Keratinocyte (primary cell): ENCODE results near the gene FRMPD1. TPM values are rescaled to one million over a fixed set of nuclear protein-coding genes. Genes with fewer than 3 reads are reported as not detected.
A peak's percentile ranks its signal among the peaks of the same experiment; 100 is the strongest.

Experiments used
- DNase-seq: peaks from one replicate; pipeline ENCODE4 v3.0.0-alpha.2; 2011; ENCODE audit warnings: low read depth, missing footprints, low spot score
- FAIRE-seq: peaks from 2 replicates; lab custom pipeline; 2011; peaks lifted over from hg19 to GRCh38; lab: Jason Lieb, UNC
- H2AFZ ChIP-seq: 2 replicates; pipeline ENCODE4 v1.6.0; 2012; ENCODE audit warnings: low read length, control low read depth, inconsistent platforms; ENCODE audit not compliant: control insufficient read depth
- H3K27ac ChIP-seq: 2 replicates; pipeline ENCODE4 v1.5.1; 2011; ENCODE audit warnings: low read length; ENCODE audit not compliant: control insufficient read depth, insufficient read depth
- H3K27me3 ChIP-seq: 3 replicates; pipeline ENCODE4 v1.6.0; 2011; ENCODE audit warnings: low read length; ENCODE audit not compliant: control insufficient read depth, insufficient read depth; ENCODE audit errors: extremely low read depth
- H3K36me3 ChIP-seq, 2 experiments: 2 replicates in 1 of 2; 3 replicates in 1 of 2; pipeline ENCODE4 v1.5.1; 2011; ENCODE audit warnings: low read length in 2 of 2, mild to moderate bottlenecking in 1 of 2; ENCODE audit not compliant: control insufficient read depth in 2 of 2, insufficient read depth in 2 of 2; ENCODE audit errors: extremely low read depth in 1 of 2
- H3K4me1 ChIP-seq: 3 replicates; pipeline ENCODE4 v1.5.1; 2011; ENCODE audit warnings: low read length; ENCODE audit not compliant: control insufficient read depth, insufficient read depth; ENCODE audit errors: extremely low read depth
- H3K4me2 ChIP-seq: 3 replicates; pipeline ENCODE4 v1.6.0; 2011; ENCODE audit warnings: low read depth, low read length; ENCODE audit not compliant: control insufficient read depth, insufficient read depth; ENCODE audit errors: extremely low read depth
- H3K4me3 ChIP-seq, 3 experiments: fragments of 200-600 bp in 1 of 3; sonication (generic) in 1 of 3; 2 replicates in 2 of 3; 3 replicates in 1 of 3; pipeline ENCODE4 v1.5.1; 2011 to 2016; ENCODE audit warnings: low read length in 3 of 3, mild to moderate bottlenecking in 3 of 3, control low read depth in 2 of 3, inconsistent platforms in 1 of 3, low read depth in 1 of 3, mixed read lengths in 1 of 3, mixed run types in 1 of 3, moderate library complexity in 1 of 3; ENCODE audit not compliant: control insufficient read depth in 2 of 3, insufficient read depth in 2 of 3; ENCODE audit errors: extremely low read depth in 1 of 3
- H3K79me2 ChIP-seq: 2 replicates; pipeline ENCODE4 v1.6.0; 2012; ENCODE audit warnings: low read length; ENCODE audit not compliant: control insufficient read depth, insufficient read depth
- H3K9ac ChIP-seq: 3 replicates; pipeline ENCODE4 v1.6.0; 2011; ENCODE audit warnings: low read length; ENCODE audit not compliant: control insufficient read depth, insufficient read depth; ENCODE audit errors: extremely low read depth
- H3K9me1 ChIP-seq: 3 replicates; pipeline ENCODE4 v1.6.0; 2011; ENCODE audit warnings: low read length; ENCODE audit not compliant: control insufficient read depth, insufficient read depth; ENCODE audit errors: extremely low read depth
- H3K9me3 ChIP-seq: 2 replicates; pipeline ENCODE4 v1.5.1; 2012; ENCODE audit warnings: low read depth, low read length; ENCODE audit not compliant: control insufficient read depth
- H4K20me1 ChIP-seq: 3 replicates; pipeline ENCODE4 v1.6.0; 2011; ENCODE audit warnings: low read length; ENCODE audit not compliant: control insufficient read depth, insufficient read depth; ENCODE audit errors: extremely low read depth
- EZH2 ChIP-seq: IDR thresholded peaks from one replicate; pipeline ENCODE4 v1.6.1; 2012; ENCODE audit warnings: inconsistent platforms, mild to moderate bottlenecking, low read length, moderate library complexity
- dilution Hi-C: fragments of 300-500 bp; cut with MboI; formaldehyde crosslinking; loops from one replicate; pipeline ENCODE4 v1.7.0; 2020; ENCODE audit warnings: low sequenced_read_pairs; ENCODE audit not compliant: extremely low pct_ligation_motif_present
- polyA plus RNA-seq, 5 experiments: library from polyadenylated mRNA; depleted of rRNA in 3 of 5; stranded (reverse) in 3 of 5; stranded (forward) in 1 of 5; unstranded in 1 of 5; fragments of >200 nt; gene quantifications; 1 replicate in 1 of 5; 2 replicates in 3 of 5; 3 replicates in 1 of 5; pipeline versions ENCODE4 v1.2.1 to v1.2.3, GENCODE V29; 2011 to 2012; ENCODE audit warnings: missing spikeins in 2 of 5, low read depth in 1 of 5, low replicate concordance in 1 of 5
- TF ChIP-seq, protein P1 (sequence below), 3 experiments: IDR thresholded peaks in 1 of 3; conservative IDR thresholded peaks in 1 of 3; optimal IDR thresholded peaks in 1 of 3; 2 replicates in 2 of 3; 3 replicates in 1 of 3; pipeline versions ENCODE3 to v1.5.1; 2011; ENCODE audit warnings: low read length in 3 of 3, mild to moderate bottlenecking in 3 of 3, moderate library complexity in 2 of 3, control low read depth in 1 of 3, inconsistent platforms in 1 of 3; ENCODE audit not compliant: insufficient read depth in 2 of 3; ENCODE audit errors: extremely low read depth in 1 of 3

The FRMPD1 gene
- polyA plus RNA-seq, 1 donor (not counting 4 experiments of a cell fraction or from before 2014, with no cell fraction given): 0.01 TPM

DNA sequence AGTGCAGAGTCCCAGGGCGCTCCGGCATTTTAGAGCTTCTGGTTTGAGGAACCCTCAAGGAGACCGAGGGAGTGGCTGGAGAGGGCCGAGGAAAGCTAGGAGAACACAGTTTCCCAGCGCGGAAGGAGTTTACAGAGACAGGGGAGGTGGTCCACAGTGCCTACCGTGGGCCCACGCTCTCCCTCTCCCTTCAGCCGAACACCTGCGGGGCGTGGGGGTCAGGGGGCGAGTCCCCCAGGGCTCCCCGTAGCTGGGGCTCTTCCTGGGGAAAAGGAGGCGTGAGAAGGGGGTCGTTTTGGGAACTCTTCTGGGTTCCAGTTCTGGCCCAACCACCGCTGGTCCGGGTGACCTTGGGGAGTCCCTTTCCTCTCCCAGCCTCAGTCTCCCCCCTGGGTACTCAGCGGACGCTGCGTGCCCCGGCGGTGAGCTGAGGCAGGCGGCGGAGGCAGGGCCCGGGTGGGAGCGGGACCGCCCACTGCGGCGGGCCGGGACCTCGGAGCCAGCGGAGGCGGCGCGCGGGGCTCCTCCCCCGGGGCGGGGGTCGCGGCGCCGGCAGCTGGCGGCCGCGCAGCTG lies 368 bp upstream of the FRMPD1 start:
- FAIRE-seq: no peak
- peak overlapping the region; percentile 80 for H3K4me2 ChIP-seq
- peaks cover 4% of the 10 kb centered on the region for H3K4me1 ChIP-seq
- peaks cover 64% of the 10 kb centered on the region for H3K27me3 ChIP-seq
- dilution Hi-C loops: no loop called here
- no peak overlapping the region for H3K4me3 ChIP-seq
- H3K9me1 ChIP-seq: no peaks in the 10 kb centered on the region
- H3K9ac ChIP-seq: no peak overlapping the region
- H4K20me1 ChIP-seq: no peaks in the 10 kb centered on the region
- no peaks in the 10 kb centered on the region for H3K79me2 ChIP-seq
- DNase-seq: no peak
- no peaks in the 10 kb centered on the region for H3K36me3 ChIP-seq
- no peak for TF ChIP-seq EZH2
- TF ChIP-seq, protein P1, sequence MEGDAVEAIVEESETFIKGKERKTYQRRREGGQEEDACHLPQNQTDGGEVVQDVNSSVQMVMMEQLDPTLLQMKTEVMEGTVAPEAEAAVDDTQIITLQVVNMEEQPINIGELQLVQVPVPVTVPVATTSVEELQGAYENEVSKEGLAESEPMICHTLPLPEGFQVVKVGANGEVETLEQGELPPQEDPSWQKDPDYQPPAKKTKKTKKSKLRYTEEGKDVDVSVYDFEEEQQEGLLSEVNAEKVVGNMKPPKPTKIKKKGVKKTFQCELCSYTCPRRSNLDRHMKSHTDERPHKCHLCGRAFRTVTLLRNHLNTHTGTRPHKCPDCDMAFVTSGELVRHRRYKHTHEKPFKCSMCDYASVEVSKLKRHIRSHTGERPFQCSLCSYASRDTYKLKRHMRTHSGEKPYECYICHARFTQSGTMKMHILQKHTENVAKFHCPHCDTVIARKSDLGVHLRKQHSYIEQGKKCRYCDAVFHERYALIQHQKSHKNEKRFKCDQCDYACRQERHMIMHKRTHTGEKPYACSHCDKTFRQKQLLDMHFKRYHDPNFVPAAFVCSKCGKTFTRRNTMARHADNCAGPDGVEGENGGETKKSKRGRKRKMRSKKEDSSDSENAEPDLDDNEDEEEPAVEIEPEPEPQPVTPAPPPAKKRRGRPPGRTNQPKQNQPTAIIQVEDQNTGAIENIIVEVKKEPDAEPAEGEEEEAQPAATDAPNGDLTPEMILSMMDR (optimal IDR thresholded peaks at IDR 0.05 in 1 of 3, IDR thresholded peaks at IDR 0.05 in 1 of 3, conservative IDR thresholded peaks at IDR 0.05 in 1 of 3; ENCODE audit: extremely low read depth in 1 of 3, insufficient read depth in 2 of 3, low read length in 3 of 3): no peak
- H2AFZ ChIP-seq: no peak overlapping the region
- no peaks in the 10 kb centered on the region for H3K9me3 ChIP-seq
- no peak overlapping the region for H3K27ac ChIP-seq

DNA sequence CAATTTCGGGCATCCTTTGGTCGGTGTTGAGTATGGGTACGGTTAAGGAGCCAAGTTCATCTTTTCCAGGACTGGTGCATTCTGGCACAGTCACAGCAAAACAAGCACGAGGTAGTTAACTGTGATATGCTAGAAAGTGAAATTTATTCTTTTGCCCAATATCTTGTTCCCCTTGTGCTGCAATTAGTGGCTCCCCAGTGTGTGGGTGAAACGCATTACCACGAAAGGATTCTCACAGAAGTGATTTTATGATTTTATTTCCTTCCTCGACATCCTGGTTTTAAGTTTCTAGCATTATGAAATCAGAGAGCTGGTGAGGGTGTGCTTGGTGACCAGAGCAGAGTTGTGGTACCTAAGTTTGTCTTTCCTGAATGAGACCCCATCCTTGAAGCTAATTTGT lies 1.5 kb downstream of the FRMPD1 start:
- no peaks in the 10 kb centered on the region for H3K9me3 ChIP-seq
- peaks cover 61% of the 10 kb centered on the region for H3K27me3 ChIP-seq
- FAIRE-seq: no peak

More for the DNA sequence above, 1.5 kb downstream of the FRMPD1 start:
- H3K4me1 ChIP-seq: peaks cover 4% of the 10 kb centered on the region
- no peak for DNase-seq
- no peak overlapping the region for H3K4me3 ChIP-seq
- no peak overlapping the region for H2AFZ ChIP-seq
- H3K79me2 ChIP-seq: no peaks in the 10 kb centered on the region
- no peaks in the 10 kb centered on the region for H4K20me1 ChIP-seq
- no peak overlapping the region for H3K4me2 ChIP-seq
- dilution Hi-C loops: no loop called here
- no peaks in the 10 kb centered on the region for H3K9me1 ChIP-seq
- no peaks in the 10 kb centered on the region for H3K36me3 ChIP-seq
- H3K27ac ChIP-seq: no peak overlapping the region
- no peak overlapping the region for H3K9ac ChIP-seq
- TF ChIP-seq, protein P1 (optimal IDR thresholded peaks at IDR 0.05 in 1 of 3, IDR thresholded peaks at IDR 0.05 in 1 of 3, conservative IDR thresholded peaks at IDR 0.05 in 1 of 3; ENCODE audit: extremely low read depth in 1 of 3, insufficient read depth in 2 of 3, low read length in 3 of 3): no peak
- TF ChIP-seq EZH2: no peak
